Smooth muscle cell (in vitro differentiated cells): ENCODE results near the gene FAM32A. TPM values are rescaled to one million over a fixed set of nuclear protein-coding genes. Genes with fewer than 3 reads are reported as not detected.

Experiments
- DNase-seq: peaks from one replicate; lab custom pipeline; 2025; ENCODE audit not compliant: unreplicated experiment; lab: John Stamatoyannopoulos, UW
- H2AFZ ChIP-seq: fragments of 200-600 bp; sonication (generic); 2 replicates; pipeline ENCODE4 v1.6.0; 2016; ENCODE audit warnings: antibody characterized with exemption, low read depth, mild to moderate bottlenecking
- H3F3A ChIP-seq: fragments of 200-600 bp; sonication (generic); 2 replicates; pipeline ENCODE4 v1.6.0; 2017; ENCODE audit warnings: antibody characterized with exemption, low read depth
- H3K27ac ChIP-seq: fragments of 200-600 bp; sonication (generic); 2 replicates; pipeline ENCODE4 v1.5.1; 2016; ENCODE audit warnings: low read depth, mild to moderate bottlenecking
- H3K27me3 ChIP-seq: fragments of 200-600 bp; sonication (generic); 2 replicates; pipeline ENCODE4 v1.6.1; 2016; ENCODE audit warnings: low read depth, mild to moderate bottlenecking
- H3K36me3 ChIP-seq: fragments of 200-600 bp; sonication (generic); 2 replicates; pipeline ENCODE4 v1.5.1; 2016; ENCODE audit warnings: low read depth
- H3K4me1 ChIP-seq: fragments of 200-600 bp; sonication (generic); 2 replicates; pipeline ENCODE4 v1.5.1; 2016; ENCODE audit warnings: low read depth
- H3K4me2 ChIP-seq: fragments of 200-600 bp; sonication (generic); 2 replicates; pipeline ENCODE4 v1.6.0; 2016; ENCODE audit warnings: mild to moderate bottlenecking
- H3K4me3 ChIP-seq: fragments of 200-600 bp; sonication (generic); 2 replicates; pipeline ENCODE4 v1.5.1; 2016; ENCODE audit warnings: mild to moderate bottlenecking
- H3K79me2 ChIP-seq: fragments of 200-600 bp; sonication (generic); 2 replicates; pipeline ENCODE4 v1.6.0; 2016; ENCODE audit warnings: low read depth, mild to moderate bottlenecking
- H3K9ac ChIP-seq: fragments of 200-600 bp; sonication (generic); 2 replicates; pipeline ENCODE4 v1.6.0; 2016; ENCODE audit warnings: low read depth
- H3K9me3 ChIP-seq: fragments of 200-600 bp; sonication (generic); replicated peaks from 2 replicates; pipeline ENCODE4 v1.5.1; 2016; ENCODE audit warnings: low read depth
- H4K20me1 ChIP-seq: fragments of 200-600 bp; sonication (generic); 2 replicates; pipeline ENCODE4 v1.6.0; 2016; ENCODE audit warnings: low read depth
- CTCF ChIP-seq: fragments of 200-600 bp; sonication (generic); IDR thresholded peaks from 2 replicates; pipeline ENCODE4 v1.5.1; 2017; ENCODE audit warnings: borderline replicate concordance, mild to moderate bottlenecking, antibody characterized with exemption; ENCODE audit not compliant: insufficient read depth, poor library complexity, severe bottlenecking
- WGBS: methylation state at CpG from one replicate; pipeline ENCODE4 v1.1.7; 2016; ENCODE audit warnings: low lambda C conversion rate; 5-methylcytosine and 5-hydroxymethylcytosine counted together
- polyA plus RNA-seq: library from polyadenylated mRNA; unstranded; fragments of >200 nt; fragmentation: Nextera tagmentation; extraction: Ambion mirVana; gene quantifications from 2 replicates; pipeline ENCODE4 v1.2.1, GENCODE V29; 2016
- total RNA-seq: library from RNA; depleted of rRNA; stranded (reverse); fragments of >200 nt; gene quantifications from 2 replicates; pipeline ENCODE4 v1.2.3, GENCODE V29; 2014

The FAM32A gene
- 99.2 and 109 TPM in 2 replicates for total RNA-seq
- polyA plus RNA-seq = 132 and 139 TPM in 2 replicates

GRCh38 chr19:16185123-16185767, at the start of gene FAM32A:
FAM32A (plus strand) TSS chr19:16185410; CDS start chr19:16185443, 33 bp downstream.
- H3K27ac ChIP-seq = peak within 1 kb of the TSS; percentile 65
- H3K4me2 ChIP-seq = peak within 1 kb of the TSS; percentile 92
- H4K20me1 ChIP-seq = peaks cover 8% of the 10 kb centered on the region
- H2AFZ ChIP-seq = peak within 1 kb of the TSS; percentile 77
- 3% methylated on average over 37 of the region's 39 CpGs for WGBS
- peak within 1 kb of the TSS; percentile 92 for H3K4me3 ChIP-seq
- no peaks in the 10 kb centered on the region for H3K27me3 ChIP-seq
- DNase-seq = peak; percentile 89
- H3K79me2 ChIP-seq = peaks cover 26% of the 10 kb centered on the region
- TF ChIP-seq CTCF = no peak
- H3K36me3 ChIP-seq = no peaks in the 10 kb centered on the region
- peaks cover 6% of the 10 kb centered on the region for H3F3A ChIP-seq
- H3K9me3 ChIP-seq = no peaks in the 10 kb centered on the region
- peaks cover 8% of the 10 kb centered on the region for H3K4me1 ChIP-seq
- peak within 1 kb of the TSS; percentile 91 for H3K9ac ChIP-seq

GRCh38 chr19:16135430-16136127, 49.6 kb upstream of the FAM32A start:
- Histone ChIP-seq H3K36me3 (peaks cover 10% of the 10 kb centered on the region), H3K4me3 (no peak overlapping the region), H3K27me3 (no peaks in the 10 kb centered on the region), H3F3A (no peaks in the 10 kb centered on the region), H3K9me3 (no peaks in the 10 kb centered on the region), H3K9ac (no peak overlapping the region), H3K4me2 (no peak overlapping the region), H2AFZ (no peak overlapping the region), H4K20me1 (peaks cover 3% of the 10 kb centered on the region), H3K27ac (no peak overlapping the region), H3K4me1 (no peaks in the 10 kb centered on the region), H3K79me2 (no peaks in the 10 kb centered on the region)
- no peak for TF ChIP-seq CTCF
- 91% methylated on average over 4 of the region's 4 CpGs for WGBS
- DNase-seq = no peak

- no peak for TF ChIP-seq CTCF
- WGBS = 75% methylated on average over 16 of the region's 16 CpGs
Measured at GRCh38 chr19:16136185-16136999, 48.8 kb upstream of the FAM32A start.

More at GRCh38 chr19:16136185-16136999, 48.8 kb upstream of the FAM32A start:
- H3K79me2 ChIP-seq = no peaks in the 10 kb centered on the region
- no peaks in the 10 kb centered on the region for H3K27me3 ChIP-seq
- H3K4me2 ChIP-seq = no peak overlapping the region
- H3K36me3 ChIP-seq = peaks cover 10% of the 10 kb centered on the region
- peaks cover under 1% of the 10 kb centered on the region for H4K20me1 ChIP-seq
- no peak for DNase-seq
- H3K9ac ChIP-seq = no peak overlapping the region
- no peak overlapping the region for H2AFZ ChIP-seq
- no peaks in the 10 kb centered on the region for H3F3A ChIP-seq
- no peaks in the 10 kb centered on the region for H3K9me3 ChIP-seq
- no peaks in the 10 kb centered on the region for H3K4me1 ChIP-seq
- H3K4me3 ChIP-seq = no peak overlapping the region
- H3K27ac ChIP-seq = no peak overlapping the region
